Epithelial cell of proximal tubule (primary cell): ENCODE measurements around the gene GTF2H4. TPM values are rescaled to one million over a fixed set of nuclear protein-coding genes. Genes with fewer than 3 reads are reported as not detected.

Experiments
- DNase-seq: peaks from one replicate; pipeline ENCODE4 v3.0.0-alpha.2; 2011; ENCODE audit warnings: low read depth
- H3K4me3 ChIP-seq: 2 replicates; pipeline ENCODE4 v1.5.1; 2011; ENCODE audit warnings: low read depth, mild to moderate bottlenecking, low read length
- CTCF ChIP-seq: conservative IDR thresholded peaks from 2 replicates; pipeline ENCODE4 v1.5.1; 2012; ENCODE audit warnings: low read depth, mild to moderate bottlenecking, low read length
- total RNA-seq: library from RNA; depleted of rRNA; stranded (reverse); fragments of >200 nt; gene quantifications from 2 replicates; pipeline ENCODE4 v1.2.3, GENCODE V29; 2015

GTF2H4 gene
- total RNA-seq, 1 donor from 2014 or later: 19.1 TPM

DNA sequence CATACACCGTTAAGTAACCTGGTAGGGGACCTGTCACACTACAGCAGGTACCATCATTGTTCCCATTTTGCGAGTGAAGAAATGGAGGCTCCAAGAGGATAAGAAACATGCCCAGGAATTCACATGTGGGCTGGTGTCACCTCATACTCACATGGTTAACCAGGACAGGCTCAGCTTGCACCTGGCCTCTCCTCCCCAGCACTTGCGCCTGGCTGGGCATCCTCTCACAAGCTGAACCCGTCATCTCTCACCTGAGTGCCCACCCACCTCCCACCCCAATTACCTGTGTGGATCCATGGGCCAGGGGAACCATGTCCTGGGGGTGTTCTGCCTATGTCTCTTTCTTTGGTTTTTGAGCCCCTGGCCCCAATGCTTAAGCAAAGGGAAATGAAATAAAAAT, 22.5 kb downstream of the GTF2H4 start:
- no peak overlapping the region for H3K4me3 ChIP-seq
- TF ChIP-seq CTCF: no peak
- no peak for DNase-seq

- no peak for TF ChIP-seq CTCF
- H3K4me3 ChIP-seq: no peak overlapping the region
- no peak for DNase-seq
These were observed 23.3 kb downstream of the GTF2H4 start for GRCh38 chr6:30931272-30931671.

DNA sequence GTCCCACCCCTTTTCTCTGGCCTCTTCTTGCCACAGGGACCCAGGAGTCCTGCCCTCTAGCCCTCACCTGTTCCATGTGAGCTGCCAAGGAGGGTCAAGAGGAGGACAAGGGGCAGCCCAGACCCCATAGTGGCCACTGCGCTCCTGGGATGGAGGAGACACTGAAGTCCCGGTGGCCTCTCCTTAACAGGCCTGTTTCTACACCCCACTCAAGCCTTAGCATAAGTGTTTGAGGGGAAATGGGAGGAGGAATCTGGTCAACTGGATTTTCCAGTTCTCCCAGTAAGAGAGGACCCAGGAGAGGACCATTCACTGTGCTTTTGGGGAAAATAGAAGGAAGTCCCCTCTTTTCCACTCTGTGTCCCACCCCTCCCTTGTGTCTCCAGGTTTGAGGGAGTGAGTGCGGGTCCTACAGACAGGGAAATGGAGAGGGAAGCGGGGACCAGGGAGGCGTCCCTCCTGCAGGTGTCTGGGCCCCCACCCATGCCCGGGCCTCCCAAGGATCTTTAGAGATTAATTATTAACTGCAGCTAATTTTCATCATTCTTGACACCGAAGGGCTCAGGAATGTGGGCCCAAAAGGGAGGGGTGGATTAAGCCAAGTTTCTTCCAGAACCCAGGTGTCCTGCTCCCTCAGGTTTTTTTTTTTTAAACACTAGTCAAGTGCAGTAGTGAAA, 24.1 kb downstream of the GTF2H4 start, which contains the start of gene SFTA2:
TSS of gene SFTA2 (minus strand) at position 202 of the 677 bp plus-strand sequence. CDS start at position 128, 74 bp downstream.
- no peak for DNase-seq
- TF ChIP-seq CTCF: no peak
- no peak within 1 kb of the TSS for H3K4me3 ChIP-seq

GRCh38 chr6:30932665-30933365, 24.8 kb downstream of the GTF2H4 start:
- no peak for TF ChIP-seq CTCF

GRCh38 chr6:30935018-30935417, 27.0 kb downstream of the GTF2H4 start:
- no peak for TF ChIP-seq CTCF
- no peak for DNase-seq
- no peak overlapping the region for H3K4me3 ChIP-seq

More at GRCh38 chr6:30932665-30933365, 24.8 kb downstream of the GTF2H4 start:
- H3K4me3 ChIP-seq: no peak overlapping the region
- no peak for DNase-seq

DNA sequence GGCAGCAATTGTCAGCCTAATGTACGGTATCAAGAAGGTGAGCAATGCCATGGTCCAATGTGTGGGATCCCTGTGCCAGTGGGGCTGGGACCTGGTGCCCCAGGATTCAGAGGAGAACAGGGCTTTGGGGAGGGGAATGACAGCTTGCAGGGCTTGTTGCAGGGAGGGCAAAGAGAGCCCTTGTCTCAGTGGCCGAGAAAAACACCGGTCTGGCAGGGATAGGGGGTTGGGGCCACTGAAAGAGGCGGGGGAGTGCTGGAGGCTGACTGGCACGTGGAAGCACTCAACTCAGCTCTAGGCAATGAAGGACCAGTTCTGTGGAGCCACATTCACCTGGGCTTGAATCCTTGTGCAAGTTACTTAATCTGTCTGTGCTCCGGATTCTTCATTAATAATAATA, 29.3 kb downstream of the GTF2H4 start:
- no peak overlapping the region for H3K4me3 ChIP-seq
- no peak for TF ChIP-seq CTCF
- DNase-seq: no peak
